Lower leg skin (tissue), 3 donors: ENCODE results near the gene JDP2.

Experiments
- POLR2A ChIP-seq, 2 donors: fragments of 450-650 bp; IDR thresholded peaks; one replicate each; pipeline ENCODE4 v1.6.1; 2016 to 2017; ENCODE audit warnings: antibody characterized with exemption in 2 of 2, mild to moderate bottlenecking in 1 of 2, moderate library complexity in 1 of 2
- TF ChIP-seq, protein P1 (sequence below), 3 donors: fragments of 450-650 bp; IDR thresholded peaks; one replicate each; pipeline ENCODE4 v1.5.1; 2016; ENCODE audit warnings: antibody characterized with exemption in 3 of 3, mild to moderate bottlenecking in 3 of 3, moderate library complexity in 2 of 3

DNA sequence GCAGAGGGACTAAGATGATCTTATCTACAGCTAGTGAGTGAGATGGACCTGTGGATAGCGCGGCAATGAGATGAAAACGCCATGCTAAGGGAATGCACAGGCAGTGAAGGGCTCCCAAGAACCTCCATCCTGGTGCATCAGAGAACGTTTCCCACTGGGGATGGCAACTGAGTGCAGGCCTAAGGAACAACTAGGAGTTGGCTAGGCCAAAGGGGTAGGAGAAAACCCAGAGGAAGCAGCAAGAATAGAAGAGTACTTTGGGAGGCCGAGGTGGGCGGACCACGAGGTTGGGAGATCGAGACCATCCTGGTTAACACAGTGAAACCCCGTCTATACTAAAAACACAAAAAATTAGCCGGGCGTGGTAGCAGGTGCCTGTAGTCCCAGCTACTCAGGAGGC, 69.9 kb downstream of the JDP2 start:
- TF ChIP-seq, protein P1, sequence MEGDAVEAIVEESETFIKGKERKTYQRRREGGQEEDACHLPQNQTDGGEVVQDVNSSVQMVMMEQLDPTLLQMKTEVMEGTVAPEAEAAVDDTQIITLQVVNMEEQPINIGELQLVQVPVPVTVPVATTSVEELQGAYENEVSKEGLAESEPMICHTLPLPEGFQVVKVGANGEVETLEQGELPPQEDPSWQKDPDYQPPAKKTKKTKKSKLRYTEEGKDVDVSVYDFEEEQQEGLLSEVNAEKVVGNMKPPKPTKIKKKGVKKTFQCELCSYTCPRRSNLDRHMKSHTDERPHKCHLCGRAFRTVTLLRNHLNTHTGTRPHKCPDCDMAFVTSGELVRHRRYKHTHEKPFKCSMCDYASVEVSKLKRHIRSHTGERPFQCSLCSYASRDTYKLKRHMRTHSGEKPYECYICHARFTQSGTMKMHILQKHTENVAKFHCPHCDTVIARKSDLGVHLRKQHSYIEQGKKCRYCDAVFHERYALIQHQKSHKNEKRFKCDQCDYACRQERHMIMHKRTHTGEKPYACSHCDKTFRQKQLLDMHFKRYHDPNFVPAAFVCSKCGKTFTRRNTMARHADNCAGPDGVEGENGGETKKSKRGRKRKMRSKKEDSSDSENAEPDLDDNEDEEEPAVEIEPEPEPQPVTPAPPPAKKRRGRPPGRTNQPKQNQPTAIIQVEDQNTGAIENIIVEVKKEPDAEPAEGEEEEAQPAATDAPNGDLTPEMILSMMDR (IDR thresholded peaks at IDR 0.05) = no peak
- no peak for TF ChIP-seq POLR2A (IDR thresholded peaks at IDR 0.05)
